Esophagus squamous epithelium (tissue), 5 donors: ENCODE results near the gene HTR3B. TPM values are rescaled to one million over a fixed set of nuclear protein-coding genes. Genes with fewer than 3 reads are reported as not detected.

ENCODE experiments used
- DNase-seq: peaks from one replicate; lab custom pipeline; 2025; lab: John Stamatoyannopoulos, UW
- H3K27ac ChIP-seq, 4 donors: fragments of 200-600 bp; sonication (generic); one replicate each; pipeline ENCODE4 v1.5.1; 2016 to 2019; ENCODE audit warnings: mild to moderate bottlenecking in 1 of 4
- H3K27me3 ChIP-seq, 4 donors: fragments of 200-600 bp; sonication (generic); 1 replicate in 3 of 4; 2 replicates in 1 of 4; pipeline versions ENCODE4 v1.5.1 to v1.6.0; 2017 to 2021; ENCODE audit warnings: antibody characterized with exemption in 1 of 4
- H3K36me3 ChIP-seq, 3 donors: fragments of 200-600 bp; sonication (generic); one replicate each; pipeline ENCODE4 v1.5.1; 2016 to 2019
- H3K4me1 ChIP-seq, 3 donors: fragments of 200-600 bp; sonication (generic); one replicate each; pipeline ENCODE4 v1.5.1; 2017 to 2019
- H3K4me3 ChIP-seq, 4 donors: fragments of 200-600 bp; sonication (generic); 1 replicate in 3 of 4; 2 replicates in 1 of 4; pipeline ENCODE4 v1.5.1; 2016 to 2019; ENCODE audit warnings: mild to moderate bottlenecking in 2 of 4, moderate library complexity in 1 of 4
- H3K9me3 ChIP-seq, 3 donors: fragments of 200-600 bp; sonication (generic); one replicate each; pipeline ENCODE4 v1.5.1; 2016 to 2019
- CTCF ChIP-seq, 6 experiments: fragments of 450-650 bp in 4 of 6; fragments of 200-600 bp in 2 of 6; sonication (generic) in 2 of 6; IDR thresholded peaks; one replicate each; pipeline ENCODE4 v1.5.1; 2016 to 2019; ENCODE audit warnings: antibody characterized with exemption in 6 of 6, mild to moderate bottlenecking in 4 of 6, moderate library complexity in 4 of 6
- POLR2A ChIP-seq, 4 donors: fragments of 450-650 bp; IDR thresholded peaks; one replicate each; pipeline ENCODE4 v1.6.1; 2017; ENCODE audit warnings: antibody characterized with exemption in 4 of 4, mild to moderate bottlenecking in 4 of 4, moderate library complexity in 3 of 4
- WGBS, 2 donors: methylation state at CpG; one replicate each; pipeline ENCODE4 v1.1.5; 2018; 5-methylcytosine and 5-hydroxymethylcytosine counted together
- intact Hi-C: fragments of 100-400 bp; cut with DNase I; formaldehyde crosslinking; loops from one replicate; pipeline ENCODE4 v1.15.0; 2022
- total RNA-seq, 4 donors: library from RNA; depleted of rRNA; stranded (reverse); fragments of >200 nt; gene quantifications; one replicate each; pipeline ENCODE4 v1.1.0, GENCODE V29; 2016
- donor health status: DM: yes; HTN: yes; CAD: no.

Gene HTR3B
- total RNA-seq, 4 donors from 2014 or later, result 0.15 to 0.64 (median 0.19) TPM; not detected in 1

GRCh38 chr11:113952588-113952987 is 48.0 kb downstream of the HTR3B start:
- TF ChIP-seq POLR2A (IDR thresholded peaks at IDR 0.05), result no peak
- TF ChIP-seq CTCF (IDR thresholded peaks at IDR 0.05), result no peak

GRCh38 chr11:113954235-113954634 is 49.6 kb downstream of the HTR3B start:
- H3K36me3 ChIP-seq, result no peaks in the 10 kb centered on the region
- no peak for DNase-seq
- 45 to 53% methylated on average over 6 of the region's 6 CpGs for WGBS, 2 donors
- no peak overlapping the region for H3K4me3 ChIP-seq
- intact Hi-C loops, result no loop called here
- no peak for TF ChIP-seq CTCF (IDR thresholded peaks at IDR 0.05)
- no peak for TF ChIP-seq POLR2A (IDR thresholded peaks at IDR 0.05)
- no peaks in the 10 kb centered on the region for H3K9me3 ChIP-seq
- H3K4me1 ChIP-seq, result no peaks in the 10 kb centered on the region
- no peak overlapping the region for H3K27ac ChIP-seq
- H3K27me3 ChIP-seq, result peaks cover 0 to 52% (median 0%) of the 10 kb centered on the region in 4 donors

More at GRCh38 chr11:113952588-113952987, 48.0 kb downstream of the HTR3B start:
- no peaks in the 10 kb centered on the region for H3K36me3 ChIP-seq
- no peaks in the 10 kb centered on the region for H3K9me3 ChIP-seq
- 56 to 69% methylated on average over 10 of the region's 10 CpGs for WGBS, 2 donors
- no peak overlapping the region for H3K27ac ChIP-seq
- H3K4me1 ChIP-seq, result no peaks in the 10 kb centered on the region
- no peak overlapping the region for H3K4me3 ChIP-seq
- peaks cover 0 to 45% (median 0%) of the 10 kb centered on the region in 4 donors for H3K27me3 ChIP-seq
- DNase-seq, result no peak
- intact Hi-C loops, result no loop called here

- no peak for DNase-seq
- intact Hi-C loops, result no loop called here
- no peak for TF ChIP-seq CTCF (IDR thresholded peaks at IDR 0.05)
- TF ChIP-seq POLR2A (IDR thresholded peaks at IDR 0.05), result no peak
These were observed 52.4 kb downstream of the HTR3B start for GRCh38 chr11:113956986-113957385.

GRCh38 chr11:113960702-113961330 is 56.2 kb downstream of the HTR3B start:
- Histone ChIP-seq H3K27me3 (peaks cover 0 to 14% (median 0%) of the 10 kb centered on the region in 4 donors), H3K4me3 (no peak overlapping the region), H3K27ac (no peak overlapping the region), H3K4me1 (no peaks in the 10 kb centered on the region), H3K36me3 (no peaks in the 10 kb centered on the region), H3K9me3 (no peaks in the 10 kb centered on the region)
- no peak for DNase-seq
- intact Hi-C loops, result no loop called here
- no peak for TF ChIP-seq CTCF (IDR thresholded peaks at IDR 0.05)
- no peak for TF ChIP-seq POLR2A (IDR thresholded peaks at IDR 0.05)
- 55 to 77% methylated on average over 8 to 9 of the region's 9 CpGs for WGBS, 2 donors

More at GRCh38 chr11:113956986-113957385, 52.4 kb downstream of the HTR3B start:
- Histone ChIP-seq H3K9me3 (no peaks in the 10 kb centered on the region), H3K4me1 (no peaks in the 10 kb centered on the region), H3K27me3 (peaks cover 0 to 37% (median 0%) of the 10 kb centered on the region in 4 donors), H3K36me3 (no peaks in the 10 kb centered on the region), H3K27ac (no peak overlapping the region), H3K4me3 (no peak overlapping the region)
- 60 to 68% methylated on average over 1 to 8 of the region's 9 CpGs for WGBS, 2 donors

GRCh38 chr11:113967361-113967760 is 62.8 kb downstream of the HTR3B start:
- H3K9me3 ChIP-seq, result no peaks in the 10 kb centered on the region
- no peaks in the 10 kb centered on the region for H3K4me1 ChIP-seq
- no peak overlapping the region for H3K4me3 ChIP-seq
- peaks cover 0 to 17% (median 0%) of the 10 kb centered on the region in 4 donors for H3K27me3 ChIP-seq
- intact Hi-C loops, result no loop called here
- no peak for DNase-seq
- no peak overlapping the region for H3K27ac ChIP-seq
- 23 to 57% methylated on average over 1 of the region's 1 CpG for WGBS, 2 donors
- TF ChIP-seq POLR2A (IDR thresholded peaks at IDR 0.05) (no peak), CTCF (IDR thresholded peaks at IDR 0.05) (no peak)
- H3K36me3 ChIP-seq, result no peaks in the 10 kb centered on the region
